CD4-positive, alpha-beta T cell treated with Interleukin-4 for 1 hour (primary cell): ENCODE data around the gene ASPDH.

Source experiments
- DNase-seq, 2 donors: peaks; one replicate each; pipeline ENCODE4 v3.0.0-alpha.2; 2020 to 2022

ASPDH gene

DNA sequence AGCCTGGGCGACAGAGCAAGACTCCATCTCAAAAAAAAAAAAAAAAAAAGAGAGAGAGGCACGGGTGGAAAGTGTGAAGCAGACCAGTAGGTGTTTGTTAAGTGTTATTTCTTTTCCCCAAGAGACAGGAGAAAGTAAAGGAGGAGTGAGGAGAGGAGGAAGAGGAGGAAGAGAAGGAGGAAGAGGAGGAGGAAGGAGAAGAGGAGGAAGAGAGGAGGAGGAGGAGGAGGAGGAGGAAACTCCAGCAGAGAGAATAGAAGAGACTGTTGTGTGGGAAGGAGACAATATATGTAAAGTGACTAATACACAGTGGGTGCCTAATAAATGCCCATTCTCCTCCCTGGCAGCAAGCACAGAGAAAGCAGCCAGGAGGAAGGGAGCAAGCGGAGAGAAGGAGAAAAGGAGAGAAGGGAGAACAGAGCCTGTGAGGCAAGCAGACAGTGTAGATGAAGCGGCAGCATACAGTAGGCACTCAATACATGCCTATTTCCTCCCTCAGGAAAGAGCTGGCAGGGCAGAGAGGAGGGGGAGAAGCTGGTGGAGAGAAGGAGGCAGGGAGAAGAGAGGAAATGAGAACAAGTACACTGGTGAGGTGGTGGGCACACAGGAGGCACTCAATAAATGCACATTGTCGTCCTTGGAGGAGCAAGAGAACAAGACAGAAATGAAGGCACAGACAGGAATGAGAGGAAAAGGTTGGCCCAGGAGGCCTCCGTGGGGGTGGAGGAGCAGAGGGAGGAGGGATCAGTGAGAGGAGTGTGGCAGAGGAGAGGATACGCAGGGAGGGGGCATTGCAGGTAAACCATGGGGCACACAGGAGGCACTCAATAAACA, 19.3 kb downstream of the ASPDH start:
- DNase-seq, result no peak

DNA sequence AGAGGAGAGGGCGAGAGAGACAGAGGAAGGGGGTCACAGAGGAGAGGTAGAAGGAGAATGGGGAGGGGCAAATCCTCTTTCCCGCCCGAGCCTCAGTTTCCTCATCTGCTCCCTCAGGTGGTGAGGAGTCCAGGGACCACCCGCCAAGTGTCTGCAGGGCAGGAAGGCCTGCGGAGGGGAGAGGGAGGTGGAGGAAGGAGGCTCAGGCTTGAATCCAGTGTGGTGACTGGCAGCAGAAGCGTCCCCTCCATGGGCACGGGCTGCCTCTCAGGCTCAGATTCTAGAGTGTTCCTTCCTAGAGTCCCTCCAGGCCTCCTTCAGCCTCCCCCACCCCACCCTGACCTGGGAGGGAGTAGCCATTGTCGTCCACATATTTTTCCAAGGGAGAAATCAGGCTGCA, 20.5 kb downstream of the ASPDH start:
- DNase-seq, result no peak

DNA sequence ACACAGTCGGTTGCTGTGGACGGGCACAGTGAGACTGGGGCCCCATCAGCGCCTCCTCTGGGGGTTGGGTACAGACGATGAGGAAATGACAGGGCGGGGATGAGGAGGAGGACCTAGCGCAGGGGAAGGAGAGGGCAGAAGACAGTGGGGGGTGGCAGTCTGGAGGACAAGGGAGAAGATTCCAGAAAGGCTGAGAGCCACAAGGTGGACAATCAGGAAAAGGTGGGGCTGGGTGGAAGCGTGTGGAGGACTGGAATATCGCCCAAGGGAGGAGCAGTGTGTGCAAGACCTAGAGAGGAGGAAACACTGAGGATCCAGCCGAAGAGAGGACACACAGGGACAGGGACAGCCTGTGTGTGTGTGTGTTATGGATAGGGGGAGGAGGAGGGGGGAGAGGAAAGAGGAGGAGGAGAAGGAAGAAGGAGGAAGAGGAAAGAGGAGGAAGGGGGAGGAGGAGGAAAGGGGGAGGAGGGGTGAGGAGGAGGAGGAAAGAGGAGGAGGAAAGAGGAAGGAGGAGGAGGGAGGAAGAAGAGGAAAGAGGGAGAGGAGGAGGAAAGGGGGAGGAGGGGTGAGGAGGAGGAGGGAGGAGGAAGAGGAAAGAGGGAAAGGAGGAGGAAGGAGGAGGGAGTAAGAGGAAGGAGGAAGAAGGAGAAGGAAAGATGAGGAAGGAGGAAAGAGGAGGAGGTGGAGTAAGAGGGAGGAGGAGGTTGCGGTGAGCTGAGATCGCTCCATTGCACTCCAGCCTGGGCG, 21.2 kb downstream of the ASPDH start:
- peak; percentile 23 to 33 for DNase-seq

DNA sequence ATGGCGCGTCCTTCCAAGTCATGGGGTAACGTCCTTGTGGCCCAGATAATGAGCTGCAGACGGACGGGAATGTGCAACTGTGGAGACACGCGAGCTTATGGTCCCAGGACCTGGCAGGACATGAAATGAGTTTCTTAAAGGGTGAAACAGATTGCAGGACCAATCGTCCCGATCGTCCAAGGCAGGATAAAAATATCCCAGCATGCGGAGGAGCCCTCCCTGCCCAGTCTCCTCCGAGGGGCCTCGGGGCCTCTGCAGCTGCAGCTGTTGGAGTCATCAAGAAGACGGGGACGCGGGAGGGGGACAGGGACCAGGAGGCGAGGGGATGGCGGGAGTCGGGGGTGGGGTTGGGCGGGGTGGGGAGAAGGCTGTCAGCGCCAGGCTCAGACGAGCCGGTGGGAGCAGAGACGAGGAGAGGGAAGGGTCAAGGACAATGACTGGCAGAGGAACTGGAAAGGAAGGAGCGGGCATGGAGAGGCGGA, 22.7 kb downstream of the ASPDH start:
- DNase-seq, result no peak

DNA sequence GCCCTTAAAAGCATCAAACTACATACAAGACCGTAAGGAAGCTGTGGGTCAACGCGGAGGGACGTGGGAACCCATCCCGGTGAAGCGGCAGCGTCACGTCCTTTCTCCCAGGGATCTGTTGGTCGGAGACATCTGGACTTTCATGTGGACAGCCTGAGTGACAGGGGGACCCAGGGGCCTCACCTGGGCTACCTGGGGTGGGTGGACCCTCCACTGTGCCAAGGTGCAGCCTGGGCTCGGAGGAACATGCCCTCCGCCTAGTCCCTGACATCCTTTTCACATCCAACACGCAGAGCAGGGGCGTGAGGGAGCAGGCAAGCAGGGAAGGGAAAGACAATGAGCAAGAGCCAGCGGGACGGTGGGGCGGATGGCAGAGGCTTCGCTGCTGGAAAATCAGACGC, 23.3 kb downstream of the ASPDH start:
- no peak for DNase-seq

DNA sequence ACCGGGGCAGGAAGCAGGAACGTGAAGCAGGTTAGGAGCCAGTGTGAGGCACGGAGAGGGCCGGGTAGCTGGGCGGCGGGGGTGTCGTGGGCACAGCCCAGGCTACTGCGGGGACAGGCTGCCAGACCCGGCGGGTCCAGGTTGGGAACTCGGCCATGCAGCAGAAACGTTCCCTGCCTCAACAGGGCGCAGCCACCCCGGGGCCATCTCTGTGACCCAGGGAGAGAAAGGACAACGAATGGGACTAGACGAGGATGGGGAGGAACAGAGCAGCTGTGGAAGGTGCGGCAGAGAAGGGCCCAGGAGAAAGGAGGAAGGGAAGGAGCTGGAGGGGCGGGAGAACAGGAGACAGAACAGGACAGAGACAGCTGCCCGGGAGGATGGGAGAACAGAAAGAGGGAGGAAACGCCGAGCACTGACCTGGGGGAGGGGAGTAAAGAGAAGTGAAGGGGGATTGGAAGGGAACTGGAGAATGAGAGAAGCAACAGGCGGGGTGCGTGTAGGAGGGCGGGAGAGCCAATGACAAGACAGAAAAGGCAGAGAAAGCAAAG, 24.2 kb downstream of the ASPDH start:
- no peak for DNase-seq

DNA sequence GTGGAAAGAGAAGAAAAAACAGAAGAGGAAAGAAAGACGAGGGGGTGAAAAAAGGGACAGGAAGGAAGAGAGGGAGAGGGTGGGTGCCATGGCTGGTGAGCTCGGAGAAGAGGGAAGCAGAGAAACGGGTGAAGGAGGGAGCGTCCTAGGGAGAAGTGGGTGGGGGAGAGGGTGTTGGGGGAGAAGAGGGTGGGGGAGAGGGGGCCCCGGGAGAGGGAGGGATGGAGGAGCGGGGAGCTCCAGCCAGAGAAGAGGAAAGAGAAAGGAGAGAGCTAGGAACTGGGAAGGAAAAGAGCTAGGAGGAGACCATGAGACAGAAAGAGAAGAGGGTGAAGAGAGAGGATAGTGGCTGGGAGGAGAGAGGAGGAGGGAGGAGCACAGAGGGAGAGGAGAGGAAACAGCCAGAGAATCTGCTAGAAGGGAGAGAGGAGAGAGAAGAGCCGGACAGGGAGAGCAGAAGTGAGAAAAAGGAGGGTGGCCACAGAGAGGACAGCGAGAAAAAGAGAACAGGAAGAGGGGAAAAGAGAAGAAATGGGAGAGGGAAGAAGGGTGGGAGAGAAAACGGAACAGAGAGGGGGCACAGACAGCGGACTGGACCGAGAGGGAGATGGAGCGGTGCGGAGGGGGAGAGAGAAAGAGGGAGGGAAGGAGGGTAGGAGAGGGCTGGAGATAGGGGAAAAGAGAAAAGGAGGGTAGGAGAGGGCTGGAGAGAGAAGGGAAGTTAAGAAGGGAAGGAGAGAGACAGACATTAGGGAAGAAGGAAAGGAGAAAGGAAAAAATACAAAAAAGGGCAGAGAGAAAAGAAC, 25.1 kb downstream of the ASPDH start:
- no peak for DNase-seq

DNA sequence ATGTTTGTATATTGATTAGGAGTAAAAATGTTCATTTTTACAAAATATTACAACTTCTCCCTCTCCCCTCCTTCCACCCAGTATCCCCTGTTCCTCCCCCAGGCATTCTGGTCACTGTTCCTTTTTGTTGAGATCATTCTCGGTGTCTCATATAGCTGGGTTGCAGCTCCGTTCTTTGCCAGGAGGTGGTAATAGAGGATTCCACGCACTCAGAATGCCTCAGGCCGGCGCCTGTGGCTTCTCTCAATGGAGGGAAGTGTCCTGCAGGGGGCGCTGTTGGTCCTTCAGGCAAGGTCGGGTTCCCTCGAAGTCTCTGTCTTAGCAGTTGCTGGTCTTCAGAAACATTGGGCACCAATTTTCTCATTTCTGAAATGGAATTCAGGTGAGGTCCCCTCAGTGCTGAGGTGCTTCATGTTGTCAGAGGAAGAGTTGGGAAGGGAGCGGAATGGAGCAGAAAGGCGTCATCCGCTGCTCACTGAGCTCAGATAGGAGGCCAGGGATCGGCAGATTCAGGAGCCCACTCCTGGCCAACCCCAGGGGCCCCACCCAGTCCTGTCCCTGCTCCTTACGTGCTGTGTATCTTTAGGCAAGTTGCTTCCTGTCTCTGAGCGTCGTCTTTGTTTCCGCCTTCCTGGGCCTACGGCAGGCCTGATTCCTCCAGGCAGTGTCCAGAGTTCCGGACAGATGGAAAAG, 26.7 kb downstream of the ASPDH start:
- DNase-seq, result peak; percentile 50 to 54

DNA sequence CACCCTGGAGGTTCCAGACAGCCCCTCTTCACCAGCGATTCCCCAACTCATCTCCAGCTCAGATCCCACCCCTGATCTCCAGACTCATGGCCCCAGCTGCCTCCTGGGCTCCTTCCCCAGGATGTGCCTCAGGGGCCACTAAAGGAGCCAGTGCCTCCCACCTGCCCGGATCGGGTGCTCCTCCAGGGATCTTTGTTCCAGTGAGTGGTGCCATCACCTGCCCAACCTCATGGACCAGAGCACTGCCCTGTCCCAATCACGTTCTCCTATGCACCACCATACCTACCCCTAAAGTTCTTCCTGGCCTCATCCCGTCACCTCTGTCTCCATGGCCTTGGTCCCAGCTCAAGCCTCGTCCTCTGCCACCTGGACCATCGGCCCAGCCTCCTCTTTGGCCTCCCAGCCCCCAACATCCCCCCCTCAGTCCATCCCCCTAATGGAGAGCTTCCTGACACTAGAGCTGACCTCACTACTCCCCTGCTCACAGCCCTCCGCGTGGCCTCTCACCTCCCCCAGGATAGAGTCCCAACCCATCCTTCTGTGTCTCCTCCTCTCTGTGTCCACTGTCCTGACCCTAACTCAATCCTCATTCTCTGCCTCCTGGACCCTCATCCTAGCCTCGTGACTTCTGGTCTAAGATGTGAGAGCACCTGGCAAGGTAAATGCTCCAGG, 28.3 kb downstream of the ASPDH start:
- no peak for DNase-seq

DNA sequence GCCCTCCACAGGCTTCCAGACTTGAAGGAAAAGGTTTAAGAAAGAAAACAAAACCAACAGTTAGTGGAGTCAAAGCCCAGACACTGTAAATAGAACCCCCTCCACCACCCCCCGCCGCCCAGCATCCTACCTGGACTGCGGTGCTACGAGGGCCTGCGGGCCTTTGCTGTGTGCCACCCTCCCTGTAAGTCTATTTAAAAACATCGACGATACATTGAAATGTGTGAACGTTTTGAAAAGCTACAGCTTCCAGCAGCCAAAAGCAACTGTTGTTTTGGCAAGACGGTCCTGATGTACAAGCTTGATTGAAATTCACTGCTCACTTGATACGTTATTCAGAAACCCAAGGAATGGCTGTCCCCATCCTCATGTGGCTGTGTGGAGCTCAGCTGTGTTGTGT, 30.8 kb downstream of the ASPDH start:
- no peak for DNase-seq

DNA sequence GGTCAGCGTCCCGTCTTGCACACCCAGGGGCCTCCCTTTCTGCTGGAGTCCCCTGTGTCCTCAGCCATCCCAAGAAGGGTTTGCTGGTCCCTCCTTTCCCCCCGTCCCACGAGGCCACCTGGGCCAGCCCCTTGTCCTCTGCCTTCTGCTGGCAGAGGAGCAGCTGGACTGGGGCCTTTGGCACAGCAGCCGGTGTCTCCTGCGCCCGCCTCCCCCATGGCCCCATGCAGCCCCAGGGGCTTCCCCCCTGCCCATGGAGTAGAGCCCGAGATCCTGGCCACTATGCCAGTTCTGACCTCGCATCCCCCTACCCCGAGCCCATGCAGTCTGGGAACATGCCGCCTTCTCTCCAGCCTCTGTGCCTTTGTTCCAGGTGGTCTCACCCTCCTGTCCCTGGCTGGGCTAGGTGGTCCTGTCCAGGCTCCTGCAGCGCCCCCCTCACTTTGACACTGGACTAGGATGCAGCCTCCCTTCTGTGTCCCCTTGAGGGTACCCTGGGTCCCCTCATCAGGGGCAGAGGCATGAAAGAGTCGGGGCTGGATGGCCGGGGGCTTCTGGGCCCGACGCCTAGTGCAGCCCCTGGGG, 31.4 kb downstream of the ASPDH start:
- DNase-seq, result no peak

DNA sequence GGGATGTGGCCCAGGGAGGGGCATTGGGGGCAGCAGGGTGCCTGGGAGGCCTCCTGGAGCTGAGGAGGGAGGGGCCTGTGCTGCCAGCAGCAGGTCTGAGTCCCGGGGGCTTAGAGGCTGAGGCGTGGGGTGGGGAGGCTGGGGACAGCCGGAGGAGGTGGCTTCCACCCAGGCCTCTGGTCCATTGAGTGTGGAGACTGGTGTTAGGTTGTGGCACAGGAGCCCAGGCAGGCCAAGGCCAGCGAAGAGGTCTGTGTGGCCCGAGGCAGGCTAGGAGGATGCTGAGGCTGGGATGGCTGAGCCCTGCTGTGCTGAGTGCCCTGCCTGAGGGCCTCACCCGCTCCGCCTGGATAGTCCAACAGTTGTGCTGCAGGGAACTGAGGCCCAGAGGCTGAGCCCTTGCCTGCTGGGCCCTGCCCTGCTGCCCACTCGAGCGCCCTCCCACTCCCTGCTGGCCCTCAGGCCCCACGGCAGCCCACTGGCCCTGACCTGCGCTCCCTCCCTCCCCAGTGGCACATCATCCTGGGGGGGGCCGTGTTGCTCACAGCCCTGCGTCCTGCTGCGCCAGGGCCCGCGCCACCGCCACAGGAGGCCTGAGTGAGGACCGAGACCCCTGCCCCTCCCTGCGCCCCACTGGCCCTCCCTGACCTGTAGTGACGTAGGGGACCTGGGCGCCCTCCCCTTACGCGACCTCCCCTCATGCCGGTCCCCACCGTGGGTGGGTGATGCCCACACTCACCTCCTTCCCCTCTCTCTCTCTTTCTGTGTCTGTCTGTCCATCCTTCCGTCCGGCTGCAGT, 32.2 kb downstream of the ASPDH start:
- no peak for DNase-seq

DNA sequence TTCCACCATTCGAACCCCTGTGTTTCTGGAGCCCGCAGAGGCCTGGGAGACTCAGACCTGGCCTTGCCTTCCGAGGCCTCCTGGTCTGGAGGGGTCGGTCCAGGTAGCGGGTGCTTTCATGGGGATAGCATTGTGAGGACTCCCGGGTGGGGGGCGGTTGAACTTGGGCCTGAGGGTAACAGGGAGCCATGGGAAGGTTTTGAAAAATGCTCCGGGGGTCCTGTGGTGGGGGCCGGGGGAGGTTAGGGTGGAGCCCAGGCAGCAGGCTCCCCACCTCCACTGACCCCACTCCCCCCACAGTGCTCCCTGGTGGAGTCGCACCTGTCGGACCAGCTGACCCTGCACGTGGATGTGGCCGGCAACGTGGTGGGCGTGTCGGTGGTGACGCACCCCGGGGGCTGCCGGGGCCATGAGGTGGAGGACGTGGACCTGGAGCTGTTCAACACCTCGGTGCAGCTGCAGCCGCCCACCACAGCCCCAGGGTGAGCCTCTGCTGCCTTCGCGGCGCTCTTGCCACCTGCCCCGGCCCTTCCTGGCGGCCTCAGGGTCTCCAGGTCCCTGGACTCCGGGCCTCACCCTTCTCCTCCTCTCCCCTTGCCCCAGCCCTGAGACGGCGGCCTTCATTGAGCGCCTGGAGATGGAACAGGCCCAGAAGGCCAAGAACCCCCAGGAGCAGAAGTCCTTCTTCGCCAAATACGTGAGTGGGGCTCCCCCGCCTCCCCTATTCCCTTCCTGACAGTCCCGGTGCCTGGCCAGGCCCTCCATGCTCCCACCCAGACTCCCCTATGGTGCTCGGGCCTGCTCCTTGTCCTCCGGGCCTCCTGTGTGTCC, 33.2 kb downstream of the ASPDH start:
- no peak for DNase-seq

DNA sequence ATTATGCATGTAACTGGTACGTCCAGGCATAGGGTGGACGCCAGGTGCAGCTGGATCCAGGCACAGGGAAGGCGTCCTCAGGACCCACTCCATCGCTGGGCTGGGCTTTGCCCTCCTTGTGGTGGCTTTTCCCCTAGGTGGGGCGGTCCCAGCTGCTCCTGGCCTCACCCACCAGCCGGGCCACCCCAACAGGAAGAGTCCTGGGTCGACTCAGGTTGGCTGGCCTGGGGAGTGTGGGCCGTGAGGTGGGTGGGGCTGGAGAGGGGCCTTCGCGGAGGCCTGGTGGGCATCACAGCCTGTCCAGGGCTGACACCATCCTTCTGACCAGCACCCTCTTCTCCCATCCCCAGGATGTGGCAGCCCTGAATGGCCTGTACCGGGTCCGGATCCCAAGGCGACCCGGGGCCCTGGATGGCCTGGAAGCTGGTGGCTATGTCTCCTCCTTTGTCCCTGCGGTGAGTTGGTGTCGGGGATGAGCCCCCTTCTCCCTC, 33.9 kb downstream of the ASPDH start:
- no peak for DNase-seq

DNA sequence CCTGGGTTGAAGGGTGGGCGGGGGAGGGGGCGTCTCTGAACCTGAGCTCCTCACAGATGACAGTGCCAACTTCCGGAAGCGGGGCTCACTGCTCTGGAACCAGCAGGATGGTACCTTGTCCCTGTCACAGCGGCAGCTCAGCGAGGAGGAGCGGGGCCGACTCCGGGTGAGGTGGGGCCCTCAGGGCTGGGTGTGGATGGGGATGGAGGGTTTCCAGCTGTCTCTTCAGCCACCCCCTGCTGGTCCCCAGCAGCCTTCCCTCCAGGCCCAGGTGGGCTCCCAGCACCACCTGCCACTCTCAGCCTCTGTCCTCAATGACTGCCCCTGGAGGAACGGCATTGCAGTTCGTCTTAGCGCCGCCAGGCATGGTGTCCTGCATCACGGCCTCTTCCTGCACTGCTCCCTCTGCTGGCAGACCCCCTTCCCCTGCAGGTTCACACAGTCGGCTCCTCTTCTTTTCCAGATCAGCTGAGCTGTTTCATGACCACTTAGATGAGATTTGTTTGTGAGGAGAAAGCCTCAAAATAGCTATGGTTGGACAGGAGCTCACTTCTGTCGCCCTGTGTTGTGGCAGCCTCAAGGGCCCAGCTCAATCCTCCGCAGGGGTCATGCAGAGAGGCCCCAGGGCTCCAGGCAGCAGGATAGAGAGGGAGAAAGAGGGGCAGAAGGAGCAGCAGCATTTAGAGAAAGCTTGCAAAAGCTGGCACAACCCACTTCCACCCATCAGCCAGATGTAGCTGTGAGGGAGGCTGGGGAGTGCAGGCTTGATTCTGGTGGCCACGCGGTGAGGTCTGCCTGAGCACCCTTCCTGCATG, 34.6 kb downstream of the ASPDH start:
- DNase-seq, result peak in 1 of 2 donors; percentile 18

DNA sequence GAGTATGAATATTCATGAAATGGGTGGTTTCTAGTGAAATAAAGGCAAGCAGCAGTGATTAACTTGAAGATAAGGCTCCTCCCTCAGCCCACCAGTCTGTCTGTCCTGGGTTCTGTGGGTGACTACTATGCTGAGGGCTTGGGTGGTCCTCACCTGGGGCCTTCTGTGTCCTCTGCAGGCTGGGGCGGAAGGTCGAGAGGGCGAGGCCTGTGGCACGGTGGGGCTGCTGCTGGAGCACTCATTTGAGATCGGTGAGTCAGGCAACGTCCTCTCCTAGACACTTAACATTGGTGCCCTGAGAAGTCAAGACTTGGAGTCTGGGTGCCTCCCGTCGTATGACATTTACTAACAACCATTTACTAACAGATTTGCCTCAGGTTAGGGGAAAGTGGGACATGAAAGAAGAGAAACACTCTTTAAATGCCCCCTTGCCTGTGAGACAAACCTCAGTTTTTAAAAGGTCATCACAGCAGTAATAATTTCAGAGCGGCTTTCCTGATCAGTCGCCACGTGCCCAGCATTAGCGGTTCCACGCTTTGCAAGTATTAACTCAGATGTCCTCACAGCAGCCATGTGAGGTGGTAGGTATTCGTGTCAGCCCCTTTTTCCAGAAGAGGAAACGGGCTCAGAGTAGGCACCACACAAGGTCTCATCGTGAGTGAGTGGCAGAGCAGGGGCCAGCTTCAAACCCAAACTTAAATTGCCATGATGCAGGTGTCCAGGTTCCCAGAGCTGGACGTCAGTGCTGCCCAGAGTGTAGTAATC, 35.8 kb downstream of the ASPDH start:
- DNase-seq, result no peak

DNA sequence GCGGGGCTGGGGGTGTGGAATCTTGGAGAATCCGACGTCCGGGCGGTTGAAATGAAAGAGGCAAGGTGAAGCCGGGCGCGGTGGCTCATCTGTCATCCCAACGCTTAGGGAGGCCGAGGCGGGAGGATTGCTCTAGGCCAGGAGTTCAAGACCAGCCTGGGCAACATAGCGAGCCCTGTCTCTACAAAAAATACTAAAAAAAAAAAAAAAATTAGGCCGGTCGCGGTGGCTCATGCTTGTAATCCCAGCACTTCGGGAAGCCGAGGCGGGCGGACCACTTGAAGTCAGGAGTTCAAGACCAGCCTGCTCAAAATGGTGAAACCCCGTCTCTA, 36.8 kb downstream of the ASPDH start:
- DNase-seq, result no peak
